Mesothelial cell of epicardium (in vitro differentiated cells): ENCODE measurements around the gene ELAPOR1. TPM values are rescaled to one million over a fixed set of nuclear protein-coding genes. Genes with fewer than 3 reads are reported as not detected.

ENCODE experiments used
- DNase-seq, 2 experiments: peaks; one replicate each; pipeline ENCODE4 v3.0.0; 2021; ENCODE audit warnings: low spot score in 2 of 2; ENCODE audit not compliant: unreplicated experiment in 2 of 2
- H3K27ac Mint-ChIP-seq: 2 replicates; pipeline ENCODE4 v1.8.0; 2021; ENCODE audit warnings: mixed read lengths
- H3K27me3 Mint-ChIP-seq: 2 replicates; pipeline ENCODE4 v1.8.0; 2021; ENCODE audit warnings: low read depth, mixed read lengths
- H3K36me3 Mint-ChIP-seq: 2 replicates; pipeline ENCODE4 v1.8.0; 2021; ENCODE audit warnings: mixed read lengths
- H3K4me1 Mint-ChIP-seq: 2 replicates; pipeline ENCODE4 v1.8.0; 2021; ENCODE audit warnings: mixed read lengths
- H3K4me3 Mint-ChIP-seq: 2 replicates; pipeline ENCODE4 v1.8.0; 2021; ENCODE audit warnings: mild to moderate bottlenecking, moderate library complexity, mixed read lengths
- H3K9me3 Mint-ChIP-seq: 2 replicates; pipeline ENCODE4 v1.8.0; 2021; ENCODE audit warnings: mixed read lengths
- total RNA-seq: library from RNA; stranded (reverse); gene quantifications from 3 replicates; pipeline ENCODE4 v1.2.1, GENCODE V29; 2021
- TF ChIP-seq, protein P1 (sequence below): fragments of 200-600 bp; sonication (generic); IDR thresholded peaks from one replicate; pipeline ENCODE4 v1.5.0; 2021; ENCODE audit warnings: antibody characterized with exemption; ENCODE audit not compliant: unreplicated experiment

ELAPOR1 gene
- total RNA-seq, 1 donor from 2014 or later: 0.80 TPM

DNA sequence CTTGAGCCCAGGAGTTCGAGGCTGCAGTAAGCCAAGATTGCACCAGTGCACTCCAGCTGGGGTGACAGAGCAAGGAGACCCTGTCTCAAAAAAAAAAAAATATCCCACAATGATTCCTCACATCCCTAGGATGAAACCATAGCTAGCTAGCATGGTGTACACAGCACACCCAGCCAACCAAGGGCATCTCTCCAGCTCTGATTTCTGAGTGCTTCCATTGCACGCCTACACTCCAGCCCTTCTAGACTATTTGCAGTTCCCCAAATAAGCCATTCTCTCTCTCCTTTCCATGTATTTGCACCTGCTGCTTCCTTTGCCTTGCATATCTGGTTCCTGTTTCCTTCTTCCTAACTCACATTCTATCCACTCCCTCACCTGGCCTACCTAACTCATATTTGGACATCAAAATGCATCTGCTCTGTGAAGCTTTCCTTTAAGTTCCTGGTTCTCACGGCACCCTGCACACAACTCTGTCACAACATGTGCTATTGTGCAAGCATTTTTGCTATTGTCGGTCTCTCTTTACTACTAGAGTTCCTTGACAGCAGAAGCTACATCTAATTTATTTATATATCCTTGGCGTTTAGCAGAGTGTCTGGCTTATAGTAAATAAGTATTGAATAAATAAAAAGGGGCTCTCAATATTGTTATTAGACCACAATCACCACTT is 2.4 kb upstream of the ELAPOR1 start:
- Mint-ChIP-seq H3K36me3 (no peaks in the 10 kb centered on the region), H3K4me3 (no peak overlapping the region), H3K9me3 (no peaks in the 10 kb centered on the region), H3K27ac (no peak overlapping the region), H3K4me1 (peaks cover 13% of the 10 kb centered on the region), H3K27me3 (peaks cover 86% of the 10 kb centered on the region)
- TF ChIP-seq, protein P1, sequence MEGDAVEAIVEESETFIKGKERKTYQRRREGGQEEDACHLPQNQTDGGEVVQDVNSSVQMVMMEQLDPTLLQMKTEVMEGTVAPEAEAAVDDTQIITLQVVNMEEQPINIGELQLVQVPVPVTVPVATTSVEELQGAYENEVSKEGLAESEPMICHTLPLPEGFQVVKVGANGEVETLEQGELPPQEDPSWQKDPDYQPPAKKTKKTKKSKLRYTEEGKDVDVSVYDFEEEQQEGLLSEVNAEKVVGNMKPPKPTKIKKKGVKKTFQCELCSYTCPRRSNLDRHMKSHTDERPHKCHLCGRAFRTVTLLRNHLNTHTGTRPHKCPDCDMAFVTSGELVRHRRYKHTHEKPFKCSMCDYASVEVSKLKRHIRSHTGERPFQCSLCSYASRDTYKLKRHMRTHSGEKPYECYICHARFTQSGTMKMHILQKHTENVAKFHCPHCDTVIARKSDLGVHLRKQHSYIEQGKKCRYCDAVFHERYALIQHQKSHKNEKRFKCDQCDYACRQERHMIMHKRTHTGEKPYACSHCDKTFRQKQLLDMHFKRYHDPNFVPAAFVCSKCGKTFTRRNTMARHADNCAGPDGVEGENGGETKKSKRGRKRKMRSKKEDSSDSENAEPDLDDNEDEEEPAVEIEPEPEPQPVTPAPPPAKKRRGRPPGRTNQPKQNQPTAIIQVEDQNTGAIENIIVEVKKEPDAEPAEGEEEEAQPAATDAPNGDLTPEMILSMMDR: no peak
- DNase-seq: no peak

DNA sequence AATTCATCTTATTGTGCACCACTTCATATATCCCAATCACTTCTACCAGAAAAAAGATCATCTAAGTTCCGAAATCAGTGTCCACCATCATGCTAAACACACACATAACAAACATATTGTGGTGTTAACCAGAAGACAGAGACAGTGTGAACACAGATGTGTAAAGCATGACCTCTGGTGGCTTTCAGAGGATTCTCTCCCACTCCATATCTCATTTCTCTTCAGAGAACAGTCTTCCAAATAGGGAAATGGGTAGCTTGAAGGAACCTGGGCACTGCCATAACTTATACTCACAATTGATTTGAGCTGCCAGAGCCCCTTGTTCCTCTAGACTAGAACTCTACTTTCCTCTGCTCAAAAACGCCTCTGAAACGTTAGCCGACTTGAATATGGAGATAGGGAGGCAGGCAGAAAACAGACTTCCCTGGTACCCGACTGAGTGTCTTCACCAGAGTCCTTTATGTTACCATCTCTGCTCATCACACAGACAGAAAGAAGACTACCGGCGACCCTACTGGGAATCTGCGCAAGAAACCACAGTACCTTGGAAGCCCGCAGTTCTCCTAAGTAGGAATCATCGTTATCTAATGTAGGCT is 1.8 kb upstream of the ELAPOR1 start:
- no peak overlapping the region for H3K4me3 Mint-ChIP-seq
- H3K27me3 Mint-ChIP-seq: peaks cover 89% of the 10 kb centered on the region
- no peaks in the 10 kb centered on the region for H3K9me3 Mint-ChIP-seq
- no peak for DNase-seq
- no peak overlapping the region for H3K27ac Mint-ChIP-seq
- peaks cover 13% of the 10 kb centered on the region for H3K4me1 Mint-ChIP-seq
- TF ChIP-seq, protein P1: no peak
- H3K36me3 Mint-ChIP-seq: no peaks in the 10 kb centered on the region

DNA sequence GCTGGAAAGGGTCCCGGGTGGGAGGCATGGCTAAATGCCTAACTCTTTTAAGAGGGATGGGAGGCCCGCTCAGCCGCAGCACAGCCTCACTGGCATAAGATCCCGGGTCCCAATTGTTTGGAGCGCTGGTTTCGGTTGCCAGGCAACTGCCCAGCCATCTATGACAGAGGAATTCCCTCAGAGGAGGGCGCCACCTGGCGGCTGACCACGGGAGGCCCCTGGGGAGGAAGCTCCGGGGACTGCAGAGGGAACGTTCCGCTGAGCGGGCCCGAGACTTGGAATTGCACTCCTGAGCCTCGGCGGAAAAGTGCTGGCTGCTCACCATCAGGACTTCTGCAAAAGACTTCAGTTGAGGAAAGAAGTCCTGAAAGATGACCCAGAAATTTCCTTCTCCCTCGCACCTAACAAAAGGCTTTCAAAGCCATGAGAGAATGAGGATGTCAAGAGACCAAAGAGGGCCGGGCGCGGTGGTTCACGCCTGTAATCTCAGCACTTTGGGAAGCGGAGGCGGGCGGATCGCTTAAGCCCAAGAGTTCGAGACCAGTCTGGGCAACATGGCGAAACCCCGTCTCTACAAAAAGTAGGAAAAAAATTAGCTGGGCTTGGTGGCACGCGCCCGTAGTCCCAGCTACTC is 1.1 kb upstream of the ELAPOR1 start:
- Mint-ChIP-seq H3K27me3 (peaks cover 90% of the 10 kb centered on the region), H3K27ac (no peak overlapping the region), H3K4me1 (peaks cover 13% of the 10 kb centered on the region), H3K4me3 (peak overlapping the region; percentile 61), H3K36me3 (no peaks in the 10 kb centered on the region), H3K9me3 (no peaks in the 10 kb centered on the region)
- TF ChIP-seq, protein P1: peak; percentile 90
- peak; percentile 87 to 97 for DNase-seq

DNA sequence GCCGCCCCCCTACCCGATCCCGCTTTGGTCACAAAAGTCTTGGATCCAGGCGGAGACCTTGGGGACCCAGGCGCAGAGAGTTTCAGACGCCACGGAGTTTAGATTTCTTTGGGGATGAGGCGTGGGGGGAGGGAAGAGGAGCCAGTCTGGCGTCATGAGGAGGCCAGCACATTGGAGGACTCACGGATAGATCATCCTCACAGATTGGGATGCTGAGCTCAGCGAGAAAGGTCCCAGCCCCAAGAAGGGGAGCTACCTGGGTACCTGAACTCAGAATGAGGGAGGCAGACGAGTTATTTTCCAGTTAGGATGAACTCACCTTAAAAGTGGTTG is 393 bp downstream of the ELAPOR1 start:
- DNase-seq: no peak
- H3K9me3 Mint-ChIP-seq: no peaks in the 10 kb centered on the region
- H3K27ac Mint-ChIP-seq: no peak overlapping the region
- H3K4me3 Mint-ChIP-seq: peak overlapping the region; percentile 53
- peaks cover 92% of the 10 kb centered on the region for H3K27me3 Mint-ChIP-seq
- peaks cover 13% of the 10 kb centered on the region for H3K4me1 Mint-ChIP-seq
- TF ChIP-seq, protein P1: no peak
- H3K36me3 Mint-ChIP-seq: no peaks in the 10 kb centered on the region

DNA sequence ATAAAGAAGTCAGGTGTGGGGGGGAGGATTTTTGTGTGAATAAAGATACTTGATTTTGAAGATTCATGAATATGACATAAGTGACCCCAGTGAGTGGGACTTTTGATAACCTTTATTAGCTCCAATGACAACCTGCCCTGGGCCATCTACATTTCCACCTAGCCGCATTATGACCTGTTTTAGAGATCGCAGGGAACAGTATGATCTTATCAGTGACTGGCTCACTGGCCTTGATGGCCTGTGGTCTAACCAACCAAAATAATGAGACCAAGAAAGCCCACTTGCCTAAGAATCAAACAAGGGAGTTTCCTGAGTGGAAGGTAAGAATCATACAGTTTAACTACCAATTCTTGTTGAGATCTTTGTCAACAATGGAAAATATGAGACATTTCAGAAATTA is 1.8 kb downstream of the ELAPOR1 start:
- H3K27ac Mint-ChIP-seq: no peak overlapping the region
- peaks cover 13% of the 10 kb centered on the region for H3K4me1 Mint-ChIP-seq
- TF ChIP-seq, protein P1: no peak
- no peak overlapping the region for H3K4me3 Mint-ChIP-seq
- H3K36me3 Mint-ChIP-seq: no peaks in the 10 kb centered on the region
- H3K27me3 Mint-ChIP-seq: peaks cover 82% of the 10 kb centered on the region
- no peaks in the 10 kb centered on the region for H3K9me3 Mint-ChIP-seq
- DNase-seq: no peak
